ENCODE results near the gene AGAP1. TPM values are rescaled to one million over a fixed set of nuclear protein-coding genes. Genes with fewer than 3 reads are reported as not detected.

AGAP1 gene
- total RNA-seq, 4 donors from 2014 or later: 7.2 to 19.6 (median 15.2) TPM

GRCh38 chr2:235966396-235966795 is 472.6 kb downstream of the AGAP1 start:
- WGBS, 2 donors: 62% methylated on average over 4 of the region's 6 CpGs; no CpG with 5 or more reads in 1 of the 2 donors
- no peaks in the 10 kb centered on the region for H3K4me1 ChIP-seq
- H3K4me3 ChIP-seq: no peak overlapping the region
- no peak for TF ChIP-seq CTCF (IDR thresholded peaks at IDR 0.05)
- no peak for TF ChIP-seq POLR2A (IDR thresholded peaks at IDR 0.05)
- H3K9me3 ChIP-seq: no peaks in the 10 kb centered on the region
- peaks cover 0 to 31% (median 5%) of the 10 kb centered on the region in 3 donors for H3K36me3 ChIP-seq
- no peaks in the 10 kb centered on the region for H3K27me3 ChIP-seq
- no peak overlapping the region for H3K27ac ChIP-seq
- DNase-seq: no peak
- intact Hi-C loops (cut with DNase I): no loop called here

- 90 to 92% methylated on average over 25 to 26 of the region's 26 CpGs for WGBS, 2 donors
- no peak for DNase-seq
- H3K27me3 ChIP-seq: no peaks in the 10 kb centered on the region
Measured at GRCh38 chr2:235966932-235967757, 473.3 kb downstream of the AGAP1 start.

GRCh38 chr2:235968155-235968554 is 474.3 kb downstream of the AGAP1 start:
- Histone ChIP-seq H3K27ac (no peak overlapping the region), H3K4me3 (no peak overlapping the region), H3K36me3 (peaks cover 0 to 36% (median 5%) of the 10 kb centered on the region in 3 donors), H3K27me3 (no peaks in the 10 kb centered on the region), H3K9me3 (no peaks in the 10 kb centered on the region), H3K4me1 (no peaks in the 10 kb centered on the region)
- TF ChIP-seq POLR2A (IDR thresholded peaks at IDR 0.05) (no peak), CTCF (IDR thresholded peaks at IDR 0.05) (no peak)
- DNase-seq: no peak
- intact Hi-C loops (cut with DNase I): no loop called here
- WGBS, 2 donors: 96 to 97% methylated on average over 3 to 4 of the region's 8 CpGs

More at GRCh38 chr2:235966932-235967757, 473.3 kb downstream of the AGAP1 start:
- no peak for TF ChIP-seq POLR2A (IDR thresholded peaks at IDR 0.05)
- Histone ChIP-seq H3K4me3 (no peak overlapping the region), H3K9me3 (no peaks in the 10 kb centered on the region), H3K4me1 (no peaks in the 10 kb centered on the region), H3K36me3 (peaks cover 0 to 32% (median 5%) of the 10 kb centered on the region in 3 donors), H3K27ac (no peak overlapping the region)
- intact Hi-C loops (cut with DNase I): no loop called here

GRCh38 chr2:235968616-235969324 is 474.9 kb downstream of the AGAP1 start:
- intact Hi-C loops (cut with DNase I): no loop called here
- no peak for DNase-seq
- TF ChIP-seq POLR2A (IDR thresholded peaks at IDR 0.05): no peak
- no peak for TF ChIP-seq CTCF (IDR thresholded peaks at IDR 0.05)
- H3K36me3 ChIP-seq: peaks cover 0 to 36% (median 5%) of the 10 kb centered on the region in 3 donors
- WGBS, 2 donors: 86 to 90% methylated on average over 14 to 17 of the region's 18 CpGs
- no peaks in the 10 kb centered on the region for H3K9me3 ChIP-seq
- H3K4me3 ChIP-seq: no peak overlapping the region
- H3K27ac ChIP-seq: no peak overlapping the region
- no peaks in the 10 kb centered on the region for H3K4me1 ChIP-seq
- H3K27me3 ChIP-seq: no peaks in the 10 kb centered on the region

- intact Hi-C loops (cut with DNase I): no loop called here
- H3K4me3 ChIP-seq: no peak overlapping the region
- no peaks in the 10 kb centered on the region for H3K4me1 ChIP-seq
- TF ChIP-seq CTCF (IDR thresholded peaks at IDR 0.05): no peak
- TF ChIP-seq POLR2A (IDR thresholded peaks at IDR 0.05): no peak
- 89 to 90% methylated on average over 20 to 22 of the region's 23 CpGs for WGBS, 2 donors
- H3K36me3 ChIP-seq: peaks cover 0 to 48% (median 5%) of the 10 kb centered on the region in 3 donors
- H3K9me3 ChIP-seq: no peaks in the 10 kb centered on the region
- H3K27ac ChIP-seq: no peak overlapping the region
- no peak for DNase-seq
- no peaks in the 10 kb centered on the region for H3K27me3 ChIP-seq
Measured at GRCh38 chr2:235970204-235971040, 476.6 kb downstream of the AGAP1 start.
